HepG2 (cell line): ENCODE data around the gene PRELID2. TPM values are rescaled to one million over a fixed set of nuclear protein-coding genes. Genes with fewer than 3 reads are reported as not detected.

Experiments
- CEBPB ChIP-seq: IDR thresholded peaks from 2 replicates; pipeline ENCODE4 v1.6.1; 2011; ENCODE audit warnings: low read depth, low read length, improper control_type of control experiment, borderline replicate concordance
- CENPT ChIP-seq: sonication (generic); formaldehyde crosslinking; IDR thresholded peaks from 2 replicates; pipeline ENCODE4 v1.8.0; 2022; ENCODE audit warnings: low read depth, mild to moderate bottlenecking, moderate library complexity, missing genetic modification reagents
- HMG20B ChIP-seq: conservative IDR thresholded peaks from 2 replicates; pipeline ENCODE4 v1.6.1; 2016; ENCODE audit warnings: missing genetic modification reagents, missing compliant biosample characterization
- JUND ChIP-seq: sonication (generic); formaldehyde crosslinking; IDR thresholded peaks from 2 replicates; pipeline ENCODE4 v1.8.0; 2022; ENCODE audit warnings: mild to moderate bottlenecking, missing genetic modification reagents
- KDM6A ChIP-seq: IDR thresholded peaks from 2 replicates; pipeline ENCODE4 v1.6.1; 2016; ENCODE audit warnings: low read depth
- MAF1 ChIP-seq: sonication (generic); formaldehyde crosslinking; IDR thresholded peaks from 2 replicates; pipeline ENCODE4 v1.5.0; 2020; ENCODE audit warnings: missing genetic modification reagents, borderline replicate concordance
- MAFG ChIP-seq: sonication (generic); formaldehyde crosslinking; IDR thresholded peaks from 2 replicates; pipeline ENCODE4 v1.5.1; 2020; ENCODE audit warnings: mild to moderate bottlenecking, missing genetic modification reagents
- MED13 ChIP-seq: sonication (generic); formaldehyde crosslinking; IDR thresholded peaks from 2 replicates; pipeline ENCODE4 v1.5.0; 2020; ENCODE audit warnings: missing genetic modification reagents
- MYC ChIP-seq: sonication (generic); formaldehyde crosslinking; IDR thresholded peaks from 2 replicates; pipeline ENCODE4 v1.9.0; 2021; ENCODE audit warnings: missing genetic modification reagents, borderline replicate concordance
- NCOA1 ChIP-seq: sonication (generic); formaldehyde crosslinking; IDR thresholded peaks from 2 replicates; pipeline ENCODE4 v1.9.0; 2021; ENCODE audit warnings: missing genetic modification reagents
- NR2F2 ChIP-seq: IDR thresholded peaks from 2 replicates; pipeline ENCODE4 v1.6.1; 2012; ENCODE audit warnings: low read depth, inconsistent platforms, borderline replicate concordance
- POLR2AphosphoS5 ChIP-seq: IDR thresholded peaks from 2 replicates; pipeline ENCODE4 v1.6.1; 2012; ENCODE audit warnings: low read depth, low read length
- SP4 ChIP-seq: sonication (generic); formaldehyde crosslinking; IDR thresholded peaks from 2 replicates; pipeline ENCODE4 v1.8.1; 2023; ENCODE audit warnings: mild to moderate bottlenecking, missing genetic modification reagents
- SRSF9 ChIP-seq: fragments of 200-400 bp; formaldehyde crosslinking; IDR thresholded peaks from 2 replicates; pipeline ENCODE4 v1.6.1; 2018; ENCODE audit warnings: borderline replicate concordance, mild to moderate bottlenecking, low read depth, low read length; ENCODE audit not compliant: insufficient read depth, poor library complexity, severe bottlenecking
- XBP1 ChIP-seq: sonication (generic); formaldehyde crosslinking; IDR thresholded peaks from 2 replicates; pipeline ENCODE4 v1.5.0; 2020; ENCODE audit warnings: missing genetic modification reagents
- ZNF296 ChIP-seq: sonication (generic); formaldehyde crosslinking; conservative IDR thresholded peaks from 2 replicates; pipeline ENCODE4 v1.5.0; 2020; ENCODE audit warnings: mild to moderate bottlenecking, missing genetic modification reagents
- ZNF430 ChIP-seq: sonication (generic); formaldehyde crosslinking; IDR thresholded peaks from 2 replicates; pipeline ENCODE4 v1.9.0; 2021; ENCODE audit warnings: mild to moderate bottlenecking, missing genetic modification reagents
- ZNF775 ChIP-seq: sonication (generic); formaldehyde crosslinking; IDR thresholded peaks from 2 replicates; pipeline ENCODE4 v1.4.0; 2020; ENCODE audit warnings: missing genetic modification reagents, mild to moderate bottlenecking, moderate library complexity, borderline replicate concordance
- ZNF788 ChIP-seq: sonication (generic); formaldehyde crosslinking; IDR thresholded peaks from 2 replicates; pipeline ENCODE4 v1.5.0; 2020; ENCODE audit warnings: mild to moderate bottlenecking, missing genetic modification reagents, borderline replicate concordance
- polyA plus RNA-seq, 8 experiments: library from polyadenylated mRNA; depleted of rRNA in 3 of 8; stranded (reverse) in 7 of 8; unstranded in 1 of 8; fragments of >200 nt; fragmentation: Illumina TruSeq in 4 of 8; extraction: Trizol in 4 of 8; gene quantifications; 2 replicates each; pipeline versions ENCODE4 v1.2.1 to v1.2.3, GENCODE V29; 2011 to 2016; ENCODE audit warnings: low read depth in 4 of 8, missing spikeins in 1 of 8, mixed read lengths in 1 of 8; ENCODE audit not compliant: insufficient read depth in 1 of 8
- total RNA-seq, 5 experiments: library from RNA; depleted of rRNA; stranded (reverse); fragments of >200 nt; fragmentation: Illumina TruSeq; extraction: Trizol; gene quantifications; 2 replicates each; pipeline ENCODE4 v1.2.3, GENCODE V29; 2016; ENCODE audit warnings: low read depth in 1 of 5
- TF ChIP-seq, protein P1 (sequence below): IDR thresholded peaks from 2 replicates; pipeline ENCODE4 v1.6.1; 2016; ENCODE audit warnings: missing biosample characterization, missing genetic modification reagents, low read depth
- TF ChIP-seq, protein P2 (sequence below): sonication (generic); formaldehyde crosslinking; IDR thresholded peaks from 2 replicates; pipeline ENCODE4 v1.4.0; 2020; ENCODE audit warnings: missing genetic modification reagents
- TF ChIP-seq, protein P3 (sequence below): sonication (generic); formaldehyde crosslinking; IDR thresholded peaks from 2 replicates; pipeline ENCODE4 v1.5.1; 2020; ENCODE audit warnings: missing genetic modification reagents, mild to moderate bottlenecking, borderline replicate concordance
- TF ChIP-seq, protein P4 (sequence below): sonication (generic); formaldehyde crosslinking; IDR thresholded peaks from 2 replicates; pipeline ENCODE4 v1.8.1; 2023; ENCODE audit warnings: mild to moderate bottlenecking, inconsistent platforms, moderate library complexity, missing genetic modification reagents, borderline replicate concordance

Gene PRELID2
- total and polyA plus RNA-seq, 2 of the 13 experiments (the other 11 are each of a cell fraction or from before 2014, with no cell fraction given) = 10.0 to 22.9 TPM

DNA sequence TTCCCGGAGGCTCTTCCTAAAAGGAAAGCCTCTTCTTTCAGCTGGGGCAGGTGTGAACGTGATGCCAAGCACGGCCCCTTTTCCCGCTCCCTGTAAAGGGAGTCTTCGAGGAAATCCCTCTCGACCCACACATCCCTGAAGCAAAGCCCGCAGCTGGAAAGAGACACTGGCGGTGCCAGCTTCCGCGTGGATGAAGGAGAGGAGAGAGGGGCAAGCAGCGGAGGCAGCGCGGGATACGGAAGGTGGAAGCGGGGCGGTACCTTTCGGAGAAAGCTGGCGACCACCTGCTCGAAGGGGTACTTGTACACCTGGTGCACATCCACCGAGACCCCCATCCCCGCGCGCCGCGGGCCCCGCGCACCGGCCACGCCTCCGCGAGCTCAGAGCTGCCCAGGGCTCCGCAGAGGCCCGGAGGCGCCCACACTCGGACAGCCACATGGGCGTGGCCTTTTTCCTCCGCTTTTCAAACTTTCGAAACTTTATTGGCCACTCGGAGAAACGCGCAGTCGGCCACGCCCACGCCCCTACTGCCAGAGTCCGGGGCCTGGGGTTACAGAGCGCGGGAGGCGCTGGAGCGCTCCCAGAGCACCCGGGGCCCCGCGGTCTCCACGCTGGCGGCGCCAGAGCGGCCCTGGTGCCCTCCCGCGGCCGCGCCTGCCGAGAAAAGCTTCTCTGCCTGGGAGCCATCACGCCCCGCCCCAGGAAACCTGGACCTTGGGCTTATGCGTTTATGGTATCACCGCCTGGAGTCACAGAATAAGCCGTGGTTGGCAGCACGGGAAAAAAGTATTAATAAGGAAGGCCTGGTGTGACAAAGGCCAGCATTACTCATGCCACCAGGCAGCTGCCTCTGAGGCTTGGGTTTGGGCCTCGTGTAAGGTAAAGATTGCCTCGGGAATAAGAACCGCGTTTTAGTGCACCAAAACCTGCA is at the start of gene PRELID2 (continued):
- TF ChIP-seq CENPT (CRISPR knock-in tag) (no peak), HMG20B (CRISPR knock-in tag) (no peak; the same call in 1 of the 2 replicates), CEBPB (no peak), NR2F2 (0 out of 2 replicates have a peak, but pooled peaks have one; percentile 20), ZNF296 (CRISPR knock-in tag) (no peak), ZNF775 (0 out of 2 replicates have a peak, but pooled peaks have one; percentile 35), KDM6A (CRISPR knock-in tag) (no peak), POLR2AphosphoS5 (peak; percentile 57; the same call in 1 of the 2 replicates), MAFG (CRISPR knock-in tag) (no peak), NCOA1 (peak; percentile 92), JUND (no peak), ZNF788 (CRISPR knock-in tag) (peak; percentile 83; the same call in 1 of the 2 replicates), ZNF430 (CRISPR knock-in tag) (no peak), MAF1 (CRISPR knock-in tag) (peak; percentile 71; the same call in 1 of the 2 replicates), MED13 (CRISPR knock-in tag) (peak; percentile 38; the same call in 1 of the 2 replicates), XBP1 (CRISPR knock-in tag) (no peak), SRSF9 (no peak), MYC (CRISPR knock-in tag) (peak; percentile 73; the same call in 1 of the 2 replicates), SP4 (peak; percentile 90)
- TF ChIP-seq, protein P1, sequence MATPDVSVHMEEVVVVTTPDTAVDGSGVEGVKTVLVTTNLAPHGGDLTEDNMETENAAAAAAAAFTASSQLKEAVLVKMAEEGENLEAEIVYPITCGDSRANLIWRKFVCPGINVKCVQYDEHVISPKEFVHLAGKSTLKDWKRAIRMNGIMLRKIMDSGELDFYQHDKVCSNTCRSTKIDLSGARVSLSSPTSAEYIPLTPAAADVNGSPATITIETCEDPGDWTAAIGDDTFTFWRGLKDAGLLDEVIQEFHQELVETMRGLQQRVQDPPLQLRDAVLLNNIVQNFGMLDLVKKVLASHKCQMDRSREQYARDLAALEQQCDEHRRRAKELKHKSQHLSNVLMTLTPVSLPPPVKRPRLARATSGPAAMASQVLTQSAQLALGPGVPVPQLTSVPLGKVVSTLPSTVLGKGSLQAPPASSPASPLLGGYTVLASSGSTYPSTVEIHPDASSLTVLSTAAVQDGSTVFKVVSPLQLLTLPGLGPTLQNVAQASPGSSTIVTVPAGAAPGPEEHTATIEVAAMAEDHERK (CRISPR knock-in tag) = no peak
- TF ChIP-seq, protein P2, sequence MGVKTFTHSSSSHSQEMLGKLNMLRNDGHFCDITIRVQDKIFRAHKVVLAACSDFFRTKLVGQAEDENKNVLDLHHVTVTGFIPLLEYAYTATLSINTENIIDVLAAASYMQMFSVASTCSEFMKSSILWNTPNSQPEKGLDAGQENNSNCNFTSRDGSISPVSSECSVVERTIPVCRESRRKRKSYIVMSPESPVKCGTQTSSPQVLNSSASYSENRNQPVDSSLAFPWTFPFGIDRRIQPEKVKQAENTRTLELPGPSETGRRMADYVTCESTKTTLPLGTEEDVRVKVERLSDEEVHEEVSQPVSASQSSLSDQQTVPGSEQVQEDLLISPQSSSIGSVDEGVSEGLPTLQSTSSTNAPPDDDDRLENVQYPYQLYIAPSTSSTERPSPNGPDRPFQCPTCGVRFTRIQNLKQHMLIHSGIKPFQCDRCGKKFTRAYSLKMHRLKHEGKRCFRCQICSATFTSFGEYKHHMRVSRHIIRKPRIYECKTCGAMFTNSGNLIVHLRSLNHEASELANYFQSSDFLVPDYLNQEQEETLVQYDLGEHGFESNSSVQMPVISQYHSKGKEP = no peak
- TF ChIP-seq, protein P3, sequence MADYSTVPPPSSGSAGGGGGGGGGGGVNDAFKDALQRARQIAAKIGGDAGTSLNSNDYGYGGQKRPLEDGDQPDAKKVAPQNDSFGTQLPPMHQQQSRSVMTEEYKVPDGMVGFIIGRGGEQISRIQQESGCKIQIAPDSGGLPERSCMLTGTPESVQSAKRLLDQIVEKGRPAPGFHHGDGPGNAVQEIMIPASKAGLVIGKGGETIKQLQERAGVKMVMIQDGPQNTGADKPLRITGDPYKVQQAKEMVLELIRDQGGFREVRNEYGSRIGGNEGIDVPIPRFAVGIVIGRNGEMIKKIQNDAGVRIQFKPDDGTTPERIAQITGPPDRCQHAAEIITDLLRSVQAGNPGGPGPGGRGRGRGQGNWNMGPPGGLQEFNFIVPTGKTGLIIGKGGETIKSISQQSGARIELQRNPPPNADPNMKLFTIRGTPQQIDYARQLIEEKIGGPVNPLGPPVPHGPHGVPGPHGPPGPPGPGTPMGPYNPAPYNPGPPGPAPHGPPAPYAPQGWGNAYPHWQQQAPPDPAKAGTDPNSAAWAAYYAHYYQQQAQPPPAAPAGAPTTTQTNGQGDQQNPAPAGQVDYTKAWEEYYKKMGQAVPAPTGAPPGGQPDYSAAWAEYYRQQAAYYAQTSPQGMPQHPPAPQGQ (CRISPR knock-in tag) = no peak
- TF ChIP-seq, protein P4, sequence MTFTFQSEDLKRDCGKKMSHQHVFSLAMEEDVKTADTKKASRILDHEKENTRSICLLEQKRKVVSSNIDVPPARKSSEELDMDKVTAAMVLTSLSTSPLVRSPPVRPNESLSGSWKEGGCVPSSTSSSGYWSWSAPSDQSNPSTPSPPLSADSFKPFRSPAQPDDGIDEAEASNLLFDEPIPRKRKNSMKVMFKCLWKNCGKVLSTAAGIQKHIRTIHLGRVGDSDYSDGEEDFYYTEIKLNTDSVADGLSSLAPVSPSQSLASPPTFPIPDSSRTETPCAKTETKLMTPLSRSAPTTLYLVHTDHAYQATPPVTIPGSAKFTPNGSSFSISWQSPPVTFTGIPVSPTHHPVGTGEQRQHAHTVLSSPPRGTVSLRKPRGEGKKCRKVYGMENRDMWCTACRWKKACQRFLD = 0 out of 2 replicates have a peak, but pooled peaks have one; percentile 65
